PC-9 (cell line): ENCODE measurements around the gene ANKRD13A.

Source experiments
- CTCF ChIP-seq: fragments of 200-600 bp; sonication (generic); conservative IDR thresholded peaks from 2 replicates; pipeline ENCODE4 v1.6.1; 2017; ENCODE audit warnings: mixed run types, antibody characterized with exemption, mild to moderate bottlenecking, moderate library complexity
- EZH2 ChIP-seq: fragments of 200-600 bp; sonication (generic); IDR thresholded peaks from 2 replicates; pipeline ENCODE4 v1.8.0; 2017; ENCODE audit warnings: antibody characterized with exemption, low read depth

GRCh38 chr12:110077800-110078199 lies 78.6 kb downstream of the ANKRD13A start:
- TF ChIP-seq CTCF: no peak
- no peak for TF ChIP-seq EZH2
